CD4-positive, alpha-beta T cell (primary cell): ENCODE results near the gene ELF4. TPM values are rescaled to one million over a fixed set of nuclear protein-coding genes. Genes with fewer than 3 reads are reported as not detected.

ENCODE experiments used
- ATAC-seq: fragments of 200-7000 bp; cut with Tn5 transposase; one replicate; pipeline ENCODE4 v1.10.0; 2022; ENCODE audit warnings: mild to moderate bottlenecking; ENCODE audit not compliant: poor library complexity
- CTCF ChIA-PET: fragments of 350-600 bp; sonication (Branson Sonifier 250); formaldehyde crosslinking; loops from one replicate; lab custom pipeline; 2021; ENCODE audit warnings: antibody characterized with exemption, inconsistent platforms; lab: Charles Lee
- POLR2A ChIA-PET: fragments of 350-600 bp; sonication (Branson Sonifier 250); formaldehyde crosslinking; loops from one replicate; lab custom pipeline; 2021; ENCODE audit warnings: antibody characterized with exemption, inconsistent platforms; lab: Charles Lee
- DNase-seq, 14 experiments: peaks; one replicate each; pipeline ENCODE4 v3.0.0-alpha.2; 2013 to 2020; ENCODE audit warnings: mixed read lengths in 2 of 14
- H3K27ac ChIP-seq, 2 donors: one replicate each; pipeline versions ENCODE4 v1.5.1 to v1.7.0; 2013; ENCODE audit warnings: low read length in 2 of 2, low read depth in 1 of 2, mild to moderate bottlenecking in 1 of 2
- H3K27me3 ChIP-seq, 2 experiments: 1 replicate in 1 of 2; 2 replicates in 1 of 2; pipeline versions ENCODE4 v1.6.1 to v1.7.0; 2013; ENCODE audit warnings: low read length in 2 of 2, control low read depth in 1 of 2, mild to moderate bottlenecking in 1 of 2, moderate library complexity in 1 of 2; ENCODE audit not compliant: insufficient read depth in 2 of 2, control insufficient read depth in 1 of 2
- H3K36me3 ChIP-seq: one replicate; pipeline ENCODE4 v1.6.1; 2013; ENCODE audit warnings: low read length, control low read depth; ENCODE audit not compliant: insufficient read depth
- H3K4me1 ChIP-seq: one replicate; pipeline ENCODE4 v1.6.1; 2013; ENCODE audit warnings: low read length, control low read depth; ENCODE audit not compliant: insufficient read depth
- H3K4me3 ChIP-seq: one replicate; pipeline ENCODE4 v1.5.1; 2013; ENCODE audit warnings: mild to moderate bottlenecking, low read length, moderate library complexity
- H3K9me3 ChIP-seq, 2 experiments: 1 replicate in 1 of 2; 2 replicates in 1 of 2; pipeline versions ENCODE4 v1.6.1 to v1.7.0; 2013; ENCODE audit warnings: low read length in 2 of 2, mild to moderate bottlenecking in 2 of 2, control low read depth in 1 of 2, moderate library complexity in 1 of 2; ENCODE audit not compliant: control insufficient read depth in 1 of 2, insufficient read depth in 1 of 2
- H3K27ac Mint-ChIP-seq: one replicate; pipeline ENCODE4 v1.8.0; 2020; ENCODE audit warnings: mixed read lengths
- H3K27me3 Mint-ChIP-seq: one replicate; pipeline ENCODE4 v1.8.0; 2021; ENCODE audit warnings: mixed read lengths
- H3K36me3 Mint-ChIP-seq: one replicate; pipeline ENCODE4 v1.8.0; 2021; ENCODE audit warnings: low read depth, mixed read lengths
- H3K4me1 Mint-ChIP-seq: one replicate; pipeline ENCODE4 v1.8.0; 2021; ENCODE audit warnings: low read depth, mixed read lengths
- H3K4me3 Mint-ChIP-seq: one replicate; pipeline ENCODE4 v1.8.0; 2020; ENCODE audit warnings: mild to moderate bottlenecking, mixed read lengths
- H3K9me3 Mint-ChIP-seq: one replicate; pipeline ENCODE4 v1.8.0; 2020; ENCODE audit warnings: mixed read lengths
- intact Hi-C, 2 experiments: fragments of 100-400 bp; cut with DNase I in 1 of 2; cut with micrococcal nuclease in 1 of 2; formaldehyde crosslinking; loops; one replicate each; pipeline versions ENCODE4 v1.15.1 to v1.9.0; 2023 to 2025; cut with DNase I, micrococcal nuclease
- total RNA-seq, 174 experiments: library from RNA in 2 of 174; stranded (reverse) in 2 of 174; gene quantifications; one replicate each; pipeline ENCODE4 v1.2.3 and lab custom pipeline; 2021 to 2026
- TF ChIP-seq, protein P1 (sequence below): fragments of 200-600 bp; IDR thresholded peaks from one replicate; pipeline ENCODE4 v1.8.0; 2022; ENCODE audit warnings: antibody characterized with exemption, mild to moderate bottlenecking

The ELF4 gene
- total RNA-seq, 2 experiments from 2014 or later: 17.3 to 17.4 TPM

DNA sequence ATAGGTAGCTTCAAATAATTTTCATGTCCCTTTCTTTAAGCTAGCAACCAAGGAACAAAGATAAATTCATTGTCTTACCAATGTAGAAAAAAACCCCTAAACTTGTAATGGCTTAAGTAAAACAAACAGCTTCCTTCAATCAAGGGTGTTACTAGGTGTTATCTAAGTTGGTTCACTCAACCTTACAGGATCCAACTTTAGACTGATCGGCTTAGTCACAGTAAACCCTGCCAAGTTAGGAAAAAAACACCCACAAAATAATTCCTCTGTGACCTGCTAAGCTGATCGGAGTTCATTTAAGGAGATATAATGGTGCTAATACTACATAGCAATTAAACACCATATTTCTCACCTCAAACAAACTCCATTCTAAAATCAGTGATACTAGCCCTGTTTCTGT, 45.3 kb upstream of the ELF4 start:
- H3K4me1 Mint-ChIP-seq: peaks cover 5% of the 10 kb centered on the region
- H3K4me3 ChIP-seq: no peak overlapping the region
- no peaks in the 10 kb centered on the region for H3K9me3 ChIP-seq
- ChIA-PET CTCF (no interaction called here), POLR2A (no interaction called here)
- no peak for DNase-seq
- H3K27ac ChIP-seq: no peak overlapping the region
- H3K27me3 Mint-ChIP-seq: no peaks in the 10 kb centered on the region
- intact Hi-C loops: no loop called here
- H3K9me3 Mint-ChIP-seq: no peaks in the 10 kb centered on the region
- H3K4me1 ChIP-seq: peaks cover 2% of the 10 kb centered on the region
- H3K27me3 ChIP-seq: no peaks in the 10 kb centered on the region
- TF ChIP-seq, protein P1, sequence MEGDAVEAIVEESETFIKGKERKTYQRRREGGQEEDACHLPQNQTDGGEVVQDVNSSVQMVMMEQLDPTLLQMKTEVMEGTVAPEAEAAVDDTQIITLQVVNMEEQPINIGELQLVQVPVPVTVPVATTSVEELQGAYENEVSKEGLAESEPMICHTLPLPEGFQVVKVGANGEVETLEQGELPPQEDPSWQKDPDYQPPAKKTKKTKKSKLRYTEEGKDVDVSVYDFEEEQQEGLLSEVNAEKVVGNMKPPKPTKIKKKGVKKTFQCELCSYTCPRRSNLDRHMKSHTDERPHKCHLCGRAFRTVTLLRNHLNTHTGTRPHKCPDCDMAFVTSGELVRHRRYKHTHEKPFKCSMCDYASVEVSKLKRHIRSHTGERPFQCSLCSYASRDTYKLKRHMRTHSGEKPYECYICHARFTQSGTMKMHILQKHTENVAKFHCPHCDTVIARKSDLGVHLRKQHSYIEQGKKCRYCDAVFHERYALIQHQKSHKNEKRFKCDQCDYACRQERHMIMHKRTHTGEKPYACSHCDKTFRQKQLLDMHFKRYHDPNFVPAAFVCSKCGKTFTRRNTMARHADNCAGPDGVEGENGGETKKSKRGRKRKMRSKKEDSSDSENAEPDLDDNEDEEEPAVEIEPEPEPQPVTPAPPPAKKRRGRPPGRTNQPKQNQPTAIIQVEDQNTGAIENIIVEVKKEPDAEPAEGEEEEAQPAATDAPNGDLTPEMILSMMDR: no peak
- H3K36me3 ChIP-seq: peaks cover 11% of the 10 kb centered on the region
- peaks cover 7% of the 10 kb centered on the region for H3K36me3 Mint-ChIP-seq
- no peak overlapping the region for H3K27ac Mint-ChIP-seq
- ATAC-seq: no peak
- no peak overlapping the region for H3K4me3 Mint-ChIP-seq

DNA sequence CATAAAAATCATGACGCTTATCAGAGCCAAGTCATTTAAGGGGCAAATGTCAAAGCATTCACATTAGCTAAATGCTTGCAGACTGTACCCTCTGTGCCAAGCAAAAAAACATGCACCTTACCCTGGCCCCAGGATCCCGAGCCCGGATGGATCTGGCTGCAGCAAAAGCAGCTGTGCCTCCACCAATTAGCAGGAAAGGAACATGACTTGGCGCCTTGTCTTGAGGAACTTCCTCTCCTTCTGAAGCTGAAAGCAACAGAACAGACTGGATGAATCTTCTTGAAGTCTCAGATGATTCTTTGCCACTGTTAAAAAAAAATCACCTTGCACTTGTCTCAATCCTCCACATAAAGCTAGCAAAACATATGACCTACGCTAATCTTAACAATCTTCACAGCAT, 37.3 kb upstream of the ELF4 start:
- no peak overlapping the region for H3K27ac ChIP-seq
- intact Hi-C loops: loop anchor here in 1 of 2 experiments (10.0 kb wide), 1 partner anchor 47 kb away; no protein-coding TSS in a partner anchor

DNA sequence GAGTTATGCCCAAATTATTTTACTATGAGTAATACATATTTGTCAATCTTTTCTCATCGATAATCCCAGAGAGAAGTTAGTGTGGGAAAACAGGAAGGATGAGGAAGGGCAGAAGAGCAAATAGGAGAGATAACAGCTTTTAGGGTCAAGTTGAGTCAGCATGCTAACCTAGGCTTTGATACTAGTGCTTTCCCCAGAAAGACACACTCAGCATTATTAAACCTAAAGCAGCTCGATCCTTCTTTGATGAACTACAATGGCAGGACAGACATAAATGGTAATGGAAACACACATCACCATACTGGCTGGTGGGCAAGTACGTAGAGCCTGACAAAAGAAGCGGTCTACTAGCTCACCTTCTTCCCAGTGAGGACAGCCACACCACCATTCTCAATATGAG, 34.8 kb upstream of the ELF4 start:
- H3K4me1 ChIP-seq: no peaks in the 10 kb centered on the region
- POLR2A ChIA-PET: no interaction called here
- H3K27me3 Mint-ChIP-seq: no peaks in the 10 kb centered on the region
- DNase-seq (no peak), ATAC-seq (no peak)
- H3K4me3 ChIP-seq: no peak overlapping the region
- intact Hi-C loops: loop anchor here in 1 of 2 experiments (10.0 kb wide), 1 partner anchor 50 kb away; no protein-coding TSS in a partner anchor
- no peaks in the 10 kb centered on the region for H3K9me3 ChIP-seq
- H3K4me3 Mint-ChIP-seq: no peak overlapping the region
- no peak overlapping the region for H3K27ac ChIP-seq
- no peaks in the 10 kb centered on the region for H3K27me3 ChIP-seq
- no peak overlapping the region for H3K27ac Mint-ChIP-seq
- CTCF ChIA-PET: interaction anchor here (1.4 kb wide), 1 partner anchor 9 kb away, joined by 3 read pairs; no protein-coding TSS in a partner anchor
- H3K9me3 Mint-ChIP-seq: no peaks in the 10 kb centered on the region
- peaks cover 44% of the 10 kb centered on the region for H3K36me3 ChIP-seq
- H3K36me3 Mint-ChIP-seq: peaks cover 70% of the 10 kb centered on the region
- TF ChIP-seq, protein P1: no peak
- no peaks in the 10 kb centered on the region for H3K4me1 Mint-ChIP-seq

More for the DNA sequence above, 37.3 kb upstream of the ELF4 start:
- DNase-seq: no peak
- H3K27me3 Mint-ChIP-seq: no peaks in the 10 kb centered on the region
- H3K36me3 Mint-ChIP-seq: peaks cover 54% of the 10 kb centered on the region
- ATAC-seq: no peak
- CTCF ChIA-PET: interaction anchor here (1.8 kb wide), 1 partner anchor 22 kb away, joined by 4 read pairs; no protein-coding TSS in a partner anchor
- POLR2A ChIA-PET: no interaction called here
- H3K4me1 Mint-ChIP-seq: no peaks in the 10 kb centered on the region
- H3K27ac Mint-ChIP-seq: no peak overlapping the region
- no peaks in the 10 kb centered on the region for H3K27me3 ChIP-seq
- H3K9me3 ChIP-seq: no peaks in the 10 kb centered on the region
- H3K4me1 ChIP-seq: no peaks in the 10 kb centered on the region
- no peak overlapping the region for H3K4me3 ChIP-seq
- H3K4me3 Mint-ChIP-seq: no peak overlapping the region
- H3K36me3 ChIP-seq: peaks cover 32% of the 10 kb centered on the region
- no peaks in the 10 kb centered on the region for H3K9me3 Mint-ChIP-seq
- TF ChIP-seq, protein P1: no peak
